ENCODE measurements around the gene MRPL52.

DNA sequence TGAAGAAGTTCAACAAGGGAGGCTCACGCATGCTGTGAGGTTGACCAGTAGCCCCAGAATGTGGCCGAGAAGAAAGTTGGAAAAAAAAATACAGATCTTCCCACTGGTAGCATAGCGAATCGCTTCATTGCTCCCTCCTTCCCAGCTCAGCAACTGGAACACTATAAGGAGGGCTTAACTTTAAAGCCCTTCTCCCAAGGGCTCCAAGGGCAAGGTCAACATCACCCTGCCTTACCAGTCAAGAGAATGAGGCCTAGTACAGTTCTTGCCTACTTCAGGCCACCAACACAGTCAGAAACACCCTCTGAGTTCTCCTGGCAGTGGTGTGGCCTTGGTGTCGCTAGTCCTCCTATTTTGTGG is 48.8 kb upstream of the MRPL52 start:
- TF ChIP-seq, protein P1, sequence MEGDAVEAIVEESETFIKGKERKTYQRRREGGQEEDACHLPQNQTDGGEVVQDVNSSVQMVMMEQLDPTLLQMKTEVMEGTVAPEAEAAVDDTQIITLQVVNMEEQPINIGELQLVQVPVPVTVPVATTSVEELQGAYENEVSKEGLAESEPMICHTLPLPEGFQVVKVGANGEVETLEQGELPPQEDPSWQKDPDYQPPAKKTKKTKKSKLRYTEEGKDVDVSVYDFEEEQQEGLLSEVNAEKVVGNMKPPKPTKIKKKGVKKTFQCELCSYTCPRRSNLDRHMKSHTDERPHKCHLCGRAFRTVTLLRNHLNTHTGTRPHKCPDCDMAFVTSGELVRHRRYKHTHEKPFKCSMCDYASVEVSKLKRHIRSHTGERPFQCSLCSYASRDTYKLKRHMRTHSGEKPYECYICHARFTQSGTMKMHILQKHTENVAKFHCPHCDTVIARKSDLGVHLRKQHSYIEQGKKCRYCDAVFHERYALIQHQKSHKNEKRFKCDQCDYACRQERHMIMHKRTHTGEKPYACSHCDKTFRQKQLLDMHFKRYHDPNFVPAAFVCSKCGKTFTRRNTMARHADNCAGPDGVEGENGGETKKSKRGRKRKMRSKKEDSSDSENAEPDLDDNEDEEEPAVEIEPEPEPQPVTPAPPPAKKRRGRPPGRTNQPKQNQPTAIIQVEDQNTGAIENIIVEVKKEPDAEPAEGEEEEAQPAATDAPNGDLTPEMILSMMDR (IDR thresholded peaks at IDR 0.05): no peak
- TF ChIP-seq POLR2A (IDR thresholded peaks at IDR 0.05): no peak

Measured in adrenal gland (tissue), 5 donors.